BJ (cell line): ENCODE measurements around the gene TIMM13. TPM values are rescaled to one million over a fixed set of nuclear protein-coding genes. Genes with fewer than 3 reads are reported as not detected.

Experiments used
- CTCF ChIA-PET: fragments of 350-600 bp; formaldehyde crosslinking; extraction: SDS; loops from one replicate; lab custom pipeline; 2021; ENCODE audit warnings: antibody characterized with exemption, inconsistent platforms; lab: Yijun Ruan, JAX
- POLR2A ChIA-PET: fragments of 300-600 bp; sonication (Branson Sonifier 250); formaldehyde crosslinking; extraction: SDS; loops from one replicate; lab custom pipeline; 2021; ENCODE audit warnings: antibody characterized with exemption; lab: Charles Lee
- DNase-seq: peaks from one replicate; pipeline ENCODE4 v3.0.0-alpha.2; 2011; ENCODE audit warnings: low read depth
- H3K27me3 ChIP-seq: 2 replicates; pipeline ENCODE4 v1.6.0; 2011; ENCODE audit warnings: low read length; ENCODE audit not compliant: control insufficient read depth, insufficient read depth
- H3K36me3 ChIP-seq: 2 replicates; pipeline ENCODE4 v1.5.1; 2011; ENCODE audit warnings: low read length; ENCODE audit not compliant: control insufficient read depth, insufficient read depth
- H3K4me3 ChIP-seq: 2 replicates; pipeline ENCODE4 v1.5.1; 2011; ENCODE audit warnings: low read depth, mild to moderate bottlenecking, control low read depth, low read length
- CTCF ChIP-seq: IDR thresholded peaks from 2 replicates; pipeline ENCODE4 v1.5.1; 2011; ENCODE audit warnings: low read depth, mild to moderate bottlenecking, control low read depth, inconsistent platforms, low read length, moderate library complexity; ENCODE audit not compliant: insufficient read depth
- polyA plus RNA-seq: library from polyadenylated mRNA; depleted of rRNA; stranded (reverse); fragments of >200 nt; gene quantifications from 2 replicates; pipeline ENCODE4 v1.2.3, GENCODE V29; 2011; rRNA removed

The TIMM13 gene
- polyA plus RNA-seq, 1 experiment: 50.7 TPM

- no peak overlapping the region for H3K4me3 ChIP-seq
- ChIA-PET CTCF (no interaction called here), POLR2A (no interaction called here)
- H3K27me3 ChIP-seq: no peaks in the 10 kb centered on the region
- no peak for TF ChIP-seq CTCF
- DNase-seq: no peak
- no peaks in the 10 kb centered on the region for H3K36me3 ChIP-seq
These were observed 50.4 kb downstream of the TIMM13 start for GRCh38 chr19:2376784-2377519.

Other genes with a start within 250 kb of the TIMM13 start
- 46.2 and 65.8 TPM in 2 replicates for gene PLEKHJ1, start 191.3 kb downstream of the TIMM13 start, polyA plus RNA-seq
- 8.9 and 12.2 TPM in 2 replicates for gene SF3A2, start 190.8 kb downstream of the TIMM13 start, polyA plus RNA-seq
- gene AMH, start 178.3 kb downstream of the TIMM13 start, polyA plus RNA-seq: 0.59 and 0.66 TPM in 2 replicates
- gene JSRP1, start 171.2 kb downstream of the TIMM13 start, polyA plus RNA-seq: not detected in 2 replicates
- not detected in 2 replicates for gene PEAK3, start 145.4 kb downstream of the TIMM13 start, polyA plus RNA-seq
- gene LINGO3, start 119.4 kb downstream of the TIMM13 start, polyA plus RNA-seq: not detected in 2 replicates
- 154 and 165 TPM in 2 replicates for gene LSM7, start 99.0 kb downstream of the TIMM13 start, polyA plus RNA-seq
- gene SPPL2B, start 98.9 kb downstream of the TIMM13 start, polyA plus RNA-seq: 12.0 and 24.9 TPM in 2 replicates
- not detected in 2 replicates for gene TMPRSS9, start 67.3 kb downstream of the TIMM13 start, polyA plus RNA-seq
- gene LMNB2, start 29.4 kb upstream of the TIMM13 start, polyA plus RNA-seq: 53.4 and 80.0 TPM in 2 replicates
- gene GADD45B, start 48.5 kb upstream of the TIMM13 start, polyA plus RNA-seq: 54.5 and 69.8 TPM in 2 replicates